GM18498 (cell line): ENCODE data around the gene AKAP13.
A peak's percentile ranks its signal among the peaks of the same experiment; 100 is the strongest.

Experiments
- ATAC-seq: cut with Tn5 transposase; IDR thresholded peaks from one replicate; pipeline ENCODE4 v1.9.1; 2021; ENCODE audit warnings: mild to moderate bottlenecking, moderate library complexity; ENCODE audit not compliant: unreplicated experiment

The AKAP13 gene

DNA sequence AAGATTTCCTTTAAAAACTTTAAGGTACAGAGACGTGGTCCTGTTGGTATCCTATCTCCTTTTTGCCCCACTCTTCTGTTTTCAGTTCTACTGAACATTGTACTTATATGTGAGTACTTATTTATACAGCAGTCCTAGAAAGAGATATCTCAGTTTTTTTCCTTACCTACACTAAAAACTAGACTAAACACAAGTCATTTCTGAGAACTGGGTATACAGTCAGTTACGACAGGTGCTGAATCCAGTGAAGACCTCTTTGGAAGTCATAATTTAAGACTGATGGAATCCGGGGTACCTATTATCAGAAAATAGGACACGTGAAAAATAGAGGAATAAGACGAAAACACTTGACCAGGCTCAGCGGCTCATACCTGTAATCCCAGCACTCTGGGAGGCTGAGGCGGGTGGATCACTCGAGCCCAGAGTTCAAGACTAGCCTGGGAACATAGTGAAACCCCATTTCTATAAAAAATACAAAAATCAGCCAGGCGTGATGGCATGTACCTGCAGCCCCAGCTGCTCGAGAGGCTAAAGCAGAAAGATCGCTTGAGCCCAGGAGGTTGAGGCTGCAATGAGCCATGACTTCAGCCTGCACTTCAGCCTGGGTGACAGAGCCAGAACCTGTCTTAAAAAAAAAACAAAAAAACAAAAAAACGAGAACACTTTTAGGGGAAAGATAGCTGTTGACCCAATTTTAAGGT, 338.0 kb downstream of the AKAP13 start:
- ATAC-seq = peak; percentile 67

- ATAC-seq = no peak
These were observed 338.6 kb downstream of the AKAP13 start for GRCh38 chr15:85718981-85719380.

DNA sequence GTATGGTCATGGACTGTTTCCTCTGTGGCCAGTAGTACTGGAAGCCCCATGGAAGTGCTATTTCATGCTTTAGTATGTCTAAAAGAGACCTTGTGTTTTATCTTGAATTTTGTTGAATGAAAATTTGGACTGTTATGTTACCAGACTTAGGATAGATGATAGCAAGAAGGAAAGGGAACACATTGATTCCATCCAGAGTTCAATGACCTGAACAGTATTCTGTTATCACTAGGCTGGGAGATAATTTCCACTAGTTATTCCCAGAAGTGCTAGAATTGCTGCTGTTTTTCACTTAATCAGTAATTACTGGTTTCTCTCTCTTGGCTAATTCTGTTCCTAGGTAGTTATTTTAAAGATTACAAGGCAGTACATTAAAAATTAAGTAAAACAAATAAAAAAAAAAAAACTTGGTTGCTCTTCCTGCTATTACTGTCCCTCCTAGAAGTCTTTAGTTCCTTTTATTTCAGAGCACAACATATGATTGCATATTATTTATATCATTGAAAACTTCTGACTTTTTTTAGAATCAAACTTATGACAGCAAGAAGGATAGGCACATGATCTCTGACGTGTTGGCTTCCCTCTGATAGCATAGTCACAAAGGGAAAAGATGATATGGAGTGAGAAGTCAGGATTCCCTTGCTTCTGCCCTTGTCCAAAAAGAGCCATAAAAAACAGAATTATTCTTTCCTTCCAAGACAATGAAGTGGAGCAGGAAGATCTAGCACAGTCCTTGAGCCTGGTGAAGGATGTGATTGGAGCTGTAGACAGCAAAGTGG, 342.2 kb downstream of the AKAP13 start:
- no peak for ATAC-seq

- no peak for ATAC-seq
These were observed 343.9 kb downstream of the AKAP13 start for GRCh38 chr15:85723960-85724945.

DNA sequence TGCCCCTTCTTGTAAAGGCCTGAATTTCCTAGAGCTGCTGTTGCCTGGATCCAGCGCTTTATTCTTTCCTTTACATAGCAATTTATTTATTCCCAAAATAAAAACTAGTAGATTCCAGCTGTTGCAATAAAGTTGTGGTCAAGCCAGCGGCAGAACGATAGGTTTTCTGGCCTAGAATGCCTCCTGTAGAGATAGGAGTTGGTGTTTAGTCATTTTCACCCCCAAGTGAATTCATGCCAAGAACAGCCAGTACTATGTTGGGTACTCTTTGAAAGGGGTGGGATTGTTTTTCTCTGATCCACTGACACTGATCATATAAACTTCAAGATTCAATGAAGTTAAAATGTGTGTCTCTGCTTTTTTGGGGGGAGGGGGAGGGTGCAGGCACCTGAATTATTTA, 344.6 kb downstream of the AKAP13 start:
- ATAC-seq = no peak

DNA sequence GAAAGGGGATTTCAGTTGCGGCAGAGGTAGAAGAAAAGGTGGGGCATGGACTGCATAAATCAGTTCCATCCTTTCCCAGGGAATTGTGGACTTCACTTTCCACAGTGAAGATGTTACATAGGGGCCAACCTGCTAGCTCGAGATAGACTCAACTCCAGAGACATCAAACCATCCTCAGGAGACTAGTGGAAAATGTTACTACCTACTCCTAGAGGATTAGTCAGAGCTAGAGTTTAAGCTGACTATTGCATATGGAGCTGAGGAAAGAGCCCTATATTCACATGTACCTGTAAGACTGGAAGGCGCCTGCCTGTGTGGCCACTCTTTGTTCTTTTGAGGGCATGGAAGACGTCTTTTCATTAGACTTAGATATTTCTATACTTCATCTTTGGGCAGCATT, 345.2 kb downstream of the AKAP13 start:
- ATAC-seq = no peak

DNA sequence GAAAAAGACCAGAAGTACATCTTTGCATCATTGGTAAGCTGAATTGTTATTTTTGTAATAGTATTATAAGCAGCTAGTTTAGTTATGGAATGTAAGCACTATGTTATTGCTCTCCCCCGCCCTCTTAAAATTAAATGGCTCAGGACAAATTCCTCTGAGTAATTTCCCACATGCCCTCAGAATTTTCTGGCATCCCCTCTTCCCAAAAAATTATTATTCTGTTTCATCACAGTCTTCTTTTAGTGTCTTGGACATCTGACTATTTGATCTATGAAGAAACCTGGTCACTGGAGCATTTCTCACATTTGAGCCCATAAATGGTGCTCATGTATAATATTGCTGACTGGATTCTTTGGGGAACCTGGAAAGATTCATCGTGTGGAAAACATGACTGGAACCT, 346.1 kb downstream of the AKAP13 start:
- ATAC-seq = no peak

DNA sequence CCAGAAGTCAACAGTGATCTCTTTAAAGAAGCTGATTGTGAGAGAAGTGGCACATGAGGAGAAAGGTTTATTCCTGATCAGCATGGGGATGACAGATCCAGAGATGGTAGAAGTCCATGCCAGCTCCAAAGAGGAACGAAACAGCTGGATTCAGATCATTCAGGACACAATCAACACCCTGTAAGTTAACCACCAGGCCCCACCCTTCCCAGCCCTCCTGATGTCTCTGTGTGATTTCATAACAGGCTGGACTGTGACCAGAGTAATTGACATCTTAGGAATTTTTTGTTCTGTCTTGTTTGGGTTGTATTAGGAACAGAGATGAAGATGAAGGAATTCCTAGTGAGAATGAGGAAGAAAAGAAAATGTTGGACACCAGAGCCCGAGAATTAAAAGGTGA, 346.7 kb downstream of the AKAP13 start:
- ATAC-seq = no peak

- ATAC-seq = peak; percentile 70
These were observed 349.8 kb downstream of the AKAP13 start for GRCh38 chr15:85730001-85730820.

DNA sequence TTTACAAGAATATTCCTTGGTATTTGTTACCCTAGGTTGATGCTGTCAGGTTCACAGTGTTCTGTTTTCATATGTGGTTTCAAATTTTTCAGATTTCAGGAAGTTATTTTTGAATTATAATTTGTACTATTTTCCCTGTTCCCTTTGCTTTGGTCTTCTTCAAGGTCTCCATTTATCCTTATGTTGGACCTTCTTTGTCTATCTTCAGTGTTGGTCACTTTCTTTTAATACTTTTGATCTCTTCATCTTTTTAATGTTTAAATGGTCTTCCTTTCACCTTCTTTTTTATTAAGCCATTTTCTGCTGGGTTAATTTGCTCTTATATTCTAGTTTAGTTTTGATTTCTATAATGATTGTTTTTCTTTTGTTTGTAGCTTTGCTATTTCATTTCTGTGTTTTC, 353.0 kb downstream of the AKAP13 start:
- ATAC-seq = no peak

- ATAC-seq = no peak
These were observed 356.7 kb downstream of the AKAP13 start for GRCh38 chr15:85737061-85737460.

GRCh38 chr15:85741021-85741421, 360.6 kb downstream of the AKAP13 start:
- no peak for ATAC-seq

- no peak for ATAC-seq
These were observed 361.3 kb downstream of the AKAP13 start for GRCh38 chr15:85741662-85742061.

- no peak for ATAC-seq
These were observed 361.9 kb downstream of the AKAP13 start for GRCh38 chr15:85742186-85742821.

GRCh38 chr15:85743392-85744055, 363.1 kb downstream of the AKAP13 start:
- ATAC-seq = no peak

GRCh38 chr15:85744579-85744978, 364.2 kb downstream of the AKAP13 start:
- ATAC-seq = no peak

GRCh38 chr15:85745023-85745422, 364.6 kb downstream of the AKAP13 start:
- ATAC-seq = no peak

DNA sequence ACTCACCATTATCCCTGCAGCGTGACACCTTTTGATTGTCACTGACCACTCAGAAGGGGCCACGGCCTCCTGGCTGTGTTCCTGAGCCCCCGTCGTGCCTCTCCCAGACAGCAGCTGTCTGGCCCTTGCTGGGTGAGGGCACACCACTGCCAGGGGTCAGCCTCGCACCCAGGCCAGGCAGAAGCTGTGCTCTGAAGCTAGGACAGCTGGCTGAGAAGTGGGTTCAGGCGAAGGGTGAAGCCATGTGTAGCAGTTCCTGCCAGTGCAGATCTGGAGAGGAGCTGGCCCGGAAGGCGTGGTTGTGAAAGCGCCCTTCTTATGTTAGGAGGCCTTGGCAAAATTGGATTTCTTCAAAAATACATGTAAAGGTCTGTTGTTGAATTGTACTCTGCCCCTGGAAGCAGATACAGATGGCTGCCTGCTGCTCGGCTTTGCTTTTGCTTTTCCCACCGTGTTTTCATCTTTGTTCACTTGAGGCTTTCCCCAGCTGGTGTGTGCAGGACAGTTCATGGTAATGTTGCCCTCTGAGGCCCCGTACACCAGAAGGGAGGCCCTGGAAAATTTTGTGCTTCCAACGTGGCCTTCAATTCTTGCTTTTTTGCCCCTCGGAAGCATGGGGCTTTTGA, 365.2 kb downstream of the AKAP13 start:
- ATAC-seq = no peak

GRCh38 chr15:85746641-85747040, 366.2 kb downstream of the AKAP13 start:
- ATAC-seq = no peak
